Measurements from ENCODE around the gene C5. TPM values are rescaled to one million over a fixed set of nuclear protein-coding genes. Genes with fewer than 3 reads are reported as not detected.

C5 gene
- total RNA-seq, 4 donors from 2014 or later: 0.83 to 5.1 (median 1.6) TPM

DNA sequence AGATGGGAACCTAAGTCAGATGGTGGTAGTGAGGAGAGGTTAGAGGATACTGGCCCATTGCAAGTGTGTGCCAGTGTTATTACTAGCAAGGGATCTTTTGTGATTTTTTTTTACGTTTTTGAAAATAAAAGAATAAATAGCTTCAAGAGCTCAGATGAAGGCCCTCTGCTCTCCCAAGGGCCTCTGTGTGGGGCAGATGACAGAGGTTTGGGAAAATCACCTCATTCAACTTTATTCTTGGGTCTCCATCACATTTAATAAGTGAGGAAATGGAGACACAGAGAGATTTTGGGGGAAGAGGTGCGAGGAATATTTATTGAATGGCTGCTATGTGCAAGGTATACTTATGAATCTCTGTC is 113.3 kb downstream of the C5 start:
- peak overlapping the region in 3 of 4 donors; percentile 91 to 95 (median 94) for H3K27ac ChIP-seq
- no peaks in the 10 kb centered on the region for H3K9me3 ChIP-seq
- H3K27me3 ChIP-seq: no peaks in the 10 kb centered on the region
- H3K36me3 ChIP-seq: no peaks in the 10 kb centered on the region
- no peak overlapping the region for H3K4me3 ChIP-seq
- intact Hi-C loops (cut with DNase I): loop anchor here (5.0 kb wide), 2 partner anchors 59 to 179 kb away; partner anchors contain the start of gene PHF19
- WGBS, 2 donors: 31 to 35% methylated on average over 2 of the region's 2 CpGs
- peaks cover 24 to 85% (median 59%) of the 10 kb centered on the region in 3 donors for H3K4me1 ChIP-seq
- no peak for TF ChIP-seq POLR2A (IDR thresholded peaks at IDR 0.05)
- TF ChIP-seq, protein P1, sequence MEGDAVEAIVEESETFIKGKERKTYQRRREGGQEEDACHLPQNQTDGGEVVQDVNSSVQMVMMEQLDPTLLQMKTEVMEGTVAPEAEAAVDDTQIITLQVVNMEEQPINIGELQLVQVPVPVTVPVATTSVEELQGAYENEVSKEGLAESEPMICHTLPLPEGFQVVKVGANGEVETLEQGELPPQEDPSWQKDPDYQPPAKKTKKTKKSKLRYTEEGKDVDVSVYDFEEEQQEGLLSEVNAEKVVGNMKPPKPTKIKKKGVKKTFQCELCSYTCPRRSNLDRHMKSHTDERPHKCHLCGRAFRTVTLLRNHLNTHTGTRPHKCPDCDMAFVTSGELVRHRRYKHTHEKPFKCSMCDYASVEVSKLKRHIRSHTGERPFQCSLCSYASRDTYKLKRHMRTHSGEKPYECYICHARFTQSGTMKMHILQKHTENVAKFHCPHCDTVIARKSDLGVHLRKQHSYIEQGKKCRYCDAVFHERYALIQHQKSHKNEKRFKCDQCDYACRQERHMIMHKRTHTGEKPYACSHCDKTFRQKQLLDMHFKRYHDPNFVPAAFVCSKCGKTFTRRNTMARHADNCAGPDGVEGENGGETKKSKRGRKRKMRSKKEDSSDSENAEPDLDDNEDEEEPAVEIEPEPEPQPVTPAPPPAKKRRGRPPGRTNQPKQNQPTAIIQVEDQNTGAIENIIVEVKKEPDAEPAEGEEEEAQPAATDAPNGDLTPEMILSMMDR (IDR thresholded peaks at IDR 0.05): no peak
- no peak for DNase-seq

DNA sequence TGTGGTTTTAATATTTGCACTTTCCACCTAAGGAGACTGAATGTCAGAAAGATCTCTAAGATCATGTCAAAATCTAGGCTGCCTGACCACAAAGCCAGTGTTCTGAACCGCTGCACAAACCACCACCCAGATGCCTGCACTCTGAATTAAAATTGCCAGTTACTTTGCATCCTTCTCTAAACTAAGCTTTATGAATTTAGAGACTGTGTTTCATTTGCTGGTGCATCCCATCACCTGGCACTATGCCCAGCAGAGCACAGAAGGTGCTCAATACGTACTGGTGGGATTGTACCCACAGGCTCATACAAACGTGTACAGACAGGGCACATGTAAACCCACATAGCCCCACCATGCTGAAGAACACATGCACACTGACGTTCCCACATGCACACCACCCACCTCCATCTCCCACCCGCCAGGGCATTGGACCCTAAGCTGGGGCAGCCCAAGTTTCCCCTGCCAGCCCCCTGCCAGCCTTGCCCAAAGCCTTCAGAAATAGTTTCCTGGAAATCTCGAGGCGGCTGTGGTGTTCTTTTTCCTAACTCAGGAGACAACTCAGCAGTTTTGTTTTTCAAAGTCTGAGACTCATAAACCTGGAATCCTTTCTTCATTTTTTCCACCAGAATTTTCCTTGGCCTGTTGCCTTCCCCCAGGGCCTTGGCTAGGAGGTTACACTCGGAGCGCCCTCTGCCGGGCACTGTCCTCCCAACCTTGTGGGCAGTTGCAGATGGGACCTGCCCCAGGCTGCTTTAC is 113.9 kb downstream of the C5 start:
- Histone ChIP-seq H3K4me3 (peak overlapping the region in 2 of 4 donors; percentile 18 to 44), H3K4me1 (peaks cover 24 to 85% (median 59%) of the 10 kb centered on the region in 3 donors), H3K27me3 (no peaks in the 10 kb centered on the region), H3K36me3 (no peaks in the 10 kb centered on the region), H3K27ac (peak overlapping the region; percentile 72 to 95 (median 92)), H3K9me3 (no peaks in the 10 kb centered on the region)
- TF ChIP-seq, protein P1 (IDR thresholded peaks at IDR 0.05): peak; percentile 89 to 95 (median 91)
- no peak for TF ChIP-seq POLR2A (IDR thresholded peaks at IDR 0.05)
- 1 to 2% methylated on average over 7 to 9 of the region's 10 CpGs for WGBS, 2 donors
- intact Hi-C loops (cut with DNase I): loop anchor here (5.0 kb wide), 2 partner anchors 59 to 179 kb away; partner anchors contain the start of gene PHF19
- peak; percentile 45 for DNase-seq

DNA sequence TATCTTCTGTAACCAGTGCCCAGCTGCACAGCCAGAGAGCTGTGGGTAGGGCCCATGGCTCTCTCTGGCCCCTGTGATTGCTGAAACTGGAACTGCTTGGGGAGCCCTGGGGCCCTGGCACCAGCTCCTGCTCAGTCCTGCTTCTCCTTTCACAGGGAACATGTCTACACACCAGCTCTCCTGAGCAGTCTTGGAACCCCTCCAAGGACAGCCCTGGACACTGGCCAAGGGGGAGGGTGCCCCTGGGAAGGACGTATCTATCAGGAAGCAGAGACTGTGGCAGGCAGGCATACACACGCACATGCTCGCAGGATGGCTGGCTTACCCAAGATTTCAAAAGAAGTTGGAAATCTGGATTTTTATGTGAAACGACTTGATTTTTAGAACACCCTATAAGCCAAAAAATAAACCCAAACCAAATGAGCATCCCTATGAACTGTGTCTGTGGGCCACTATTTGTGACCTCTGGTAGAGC is 114.7 kb downstream of the C5 start:
- intact Hi-C loops (cut with DNase I): loop anchor here (5.0 kb wide), 2 partner anchors 58 to 178 kb away; partner anchors contain the start of gene PHF19
- H3K4me1 ChIP-seq: peaks cover 24 to 85% (median 56%) of the 10 kb centered on the region in 3 donors
- TF ChIP-seq POLR2A (IDR thresholded peaks at IDR 0.05): peak in 1 of 4 donors; percentile 20
- TF ChIP-seq, protein P1 (IDR thresholded peaks at IDR 0.05): no peak
- WGBS, 2 donors: 4% methylated on average over 3 of the region's 4 CpGs
- peak; percentile 39 for DNase-seq
- no peaks in the 10 kb centered on the region for H3K9me3 ChIP-seq
- no peaks in the 10 kb centered on the region for H3K27me3 ChIP-seq
- peak overlapping the region in 1 of 4 donors; percentile 44 for H3K4me3 ChIP-seq
- H3K27ac ChIP-seq: peak overlapping the region; percentile 72 to 95 (median 92)
- H3K36me3 ChIP-seq: no peaks in the 10 kb centered on the region

DNA sequence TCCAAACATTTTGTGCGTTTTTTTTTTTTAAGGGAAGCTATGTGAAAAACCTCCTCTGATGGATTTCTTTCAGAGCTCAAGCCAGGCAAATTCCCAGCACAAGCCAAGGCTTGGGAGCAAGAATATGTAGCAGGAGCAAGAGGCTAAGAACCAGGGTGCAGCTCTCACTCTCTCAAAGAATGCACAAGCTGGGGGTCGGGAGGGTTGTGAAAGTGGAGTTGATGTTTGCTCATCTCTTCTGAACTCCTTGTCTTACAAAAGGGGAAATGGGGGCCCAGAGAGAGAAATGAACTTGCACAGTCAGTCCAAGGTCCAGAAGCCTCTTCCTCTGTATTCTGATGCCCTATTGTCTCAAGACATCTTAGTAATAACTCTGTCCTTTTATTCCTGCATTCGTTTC is 115.8 kb downstream of the C5 start:
- Histone ChIP-seq H3K27me3 (no peaks in the 10 kb centered on the region), H3K36me3 (no peaks in the 10 kb centered on the region), H3K9me3 (no peaks in the 10 kb centered on the region), H3K4me3 (no peak overlapping the region), H3K4me1 (peaks cover 28 to 87% (median 65%) of the 10 kb centered on the region in 3 donors), H3K27ac (peak overlapping the region; percentile 72 to 95 (median 92))
- intact Hi-C loops (cut with DNase I): no loop called here
- TF ChIP-seq, protein P1 (IDR thresholded peaks at IDR 0.05): no peak
- no peak for TF ChIP-seq POLR2A (IDR thresholded peaks at IDR 0.05)
- DNase-seq: no peak
- WGBS, 2 donors: 9 to 40% methylated on average over 2 of the region's 3 CpGs
